ENCODE results near the gene PIK3IP1.

PIK3IP1 gene

DNA sequence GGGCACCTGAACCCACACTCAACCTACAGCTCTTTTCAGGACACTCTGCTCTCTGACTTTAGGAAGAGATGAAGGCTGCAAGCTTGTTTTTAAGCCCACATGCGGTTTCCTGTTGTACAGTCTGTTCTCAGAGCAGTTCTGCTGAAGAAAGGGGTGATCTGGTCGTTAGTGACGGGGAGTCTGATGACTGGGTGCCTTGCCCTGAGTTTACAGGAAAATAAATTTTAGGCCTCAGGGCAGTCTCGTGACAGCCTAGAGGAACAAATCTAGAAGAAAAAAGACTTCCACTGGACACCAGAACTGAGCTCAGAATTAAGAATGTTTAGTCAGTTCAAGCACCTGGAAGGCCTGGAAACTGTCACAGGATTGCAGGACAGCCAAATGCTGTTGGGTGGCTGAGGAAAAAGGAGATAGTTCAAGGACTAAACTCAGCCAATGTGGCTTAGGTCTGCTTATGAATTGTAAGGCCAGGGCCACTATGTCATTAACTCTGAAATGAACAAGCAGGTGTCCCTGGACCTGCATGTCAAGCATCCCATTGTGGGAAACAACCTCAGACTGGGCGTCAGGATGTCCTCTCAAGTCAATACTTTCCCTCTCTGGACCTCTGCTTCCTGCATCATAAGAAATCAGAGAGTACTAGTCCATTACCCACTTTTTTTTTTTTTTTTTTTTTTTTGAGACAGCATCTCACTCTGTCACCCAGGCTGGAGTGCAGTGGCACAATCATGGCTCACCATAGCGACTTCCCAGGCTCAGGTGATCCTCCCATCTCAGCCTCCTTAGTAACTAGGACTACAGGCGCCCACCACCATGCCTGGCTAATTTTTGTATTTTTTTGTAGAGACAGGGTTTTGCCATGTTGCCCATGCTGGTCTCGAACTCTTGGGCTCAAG lies 5.7 kb downstream of the PIK3IP1 start:
- Histone ChIP-seq H3K9ac (ENCODE audit: low read length) (no peak overlapping the region), H3K4me3 (ENCODE audit: low read depth in 1 of 2, low read length in 2 of 2) (no peak overlapping the region), H3K27me3 (ENCODE audit: control insufficient read depth in 1 of 2, insufficient read depth in 2 of 2, low read length in 2 of 2) (no peaks in the 10 kb centered on the region), H3K36me3 (ENCODE audit: insufficient read depth, low read length) (peaks cover 62% of the 10 kb centered on the region), H3K9me3 (ENCODE audit: low read length) (no peaks in the 10 kb centered on the region), H3K27ac (ENCODE audit: low read depth, low read length) (peak overlapping the region; percentile 1), H3K4me1 (ENCODE audit: insufficient read depth, low read length) (peaks cover 31% of the 10 kb centered on the region)

DNA sequence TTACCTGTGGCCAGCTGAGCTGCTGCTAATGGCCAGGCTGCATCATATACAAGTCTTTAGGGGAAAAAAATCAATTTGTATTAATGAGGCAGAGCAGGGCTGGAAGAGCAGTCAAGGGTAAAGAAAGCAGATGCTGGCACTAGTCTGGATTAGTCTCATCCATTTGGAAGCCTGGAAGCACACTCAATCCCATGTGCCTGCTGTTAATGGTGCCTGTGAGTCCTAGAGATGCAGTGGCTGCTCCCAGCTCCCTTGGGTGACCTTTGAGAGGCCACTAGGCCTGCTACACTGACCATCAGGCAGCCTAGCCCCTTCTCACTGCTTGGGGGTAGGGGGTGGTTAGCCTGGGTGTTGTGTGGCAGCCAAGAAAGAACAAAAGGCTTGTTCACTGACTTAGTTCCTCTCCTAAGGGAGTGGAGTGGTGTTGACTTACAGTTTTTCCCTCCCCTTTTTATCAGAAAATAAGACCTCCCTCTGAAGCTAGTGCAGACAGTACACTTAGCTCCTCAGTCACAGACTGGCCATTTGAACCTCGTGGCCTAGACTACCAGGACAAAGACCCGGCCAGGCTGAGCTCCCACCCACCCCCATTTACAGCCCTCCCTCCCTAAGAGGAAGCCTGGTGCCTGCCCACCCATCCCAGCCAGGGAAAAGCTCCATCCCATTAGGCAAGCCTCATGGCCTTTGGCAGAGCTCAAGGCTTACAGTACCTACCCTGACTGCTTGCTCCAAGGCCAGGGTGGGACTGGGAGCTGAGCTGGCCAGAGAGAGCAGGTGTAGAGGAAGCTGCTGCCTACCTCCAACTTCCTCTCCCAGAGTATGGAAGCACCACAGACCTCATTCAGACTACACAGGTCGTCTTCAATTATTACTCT lies 7.8 kb downstream of the PIK3IP1 start:
- H3K36me3 ChIP-seq (ENCODE audit: insufficient read depth, low read length): peaks cover 74% of the 10 kb centered on the region
- H3K4me3 ChIP-seq (ENCODE audit: low read depth in 1 of 2, low read length in 2 of 2): no peak overlapping the region
- H3K4me1 ChIP-seq (ENCODE audit: insufficient read depth, low read length): peaks cover 26% of the 10 kb centered on the region
- no peaks in the 10 kb centered on the region for H3K27me3 ChIP-seq (ENCODE audit: control insufficient read depth in 1 of 2, insufficient read depth in 2 of 2, low read length in 2 of 2)
- no peak overlapping the region for H3K27ac ChIP-seq (ENCODE audit: low read depth, low read length)
- H3K9me3 ChIP-seq (ENCODE audit: low read length): no peaks in the 10 kb centered on the region
- H3K9ac ChIP-seq (ENCODE audit: low read length): no peak overlapping the region

DNA sequence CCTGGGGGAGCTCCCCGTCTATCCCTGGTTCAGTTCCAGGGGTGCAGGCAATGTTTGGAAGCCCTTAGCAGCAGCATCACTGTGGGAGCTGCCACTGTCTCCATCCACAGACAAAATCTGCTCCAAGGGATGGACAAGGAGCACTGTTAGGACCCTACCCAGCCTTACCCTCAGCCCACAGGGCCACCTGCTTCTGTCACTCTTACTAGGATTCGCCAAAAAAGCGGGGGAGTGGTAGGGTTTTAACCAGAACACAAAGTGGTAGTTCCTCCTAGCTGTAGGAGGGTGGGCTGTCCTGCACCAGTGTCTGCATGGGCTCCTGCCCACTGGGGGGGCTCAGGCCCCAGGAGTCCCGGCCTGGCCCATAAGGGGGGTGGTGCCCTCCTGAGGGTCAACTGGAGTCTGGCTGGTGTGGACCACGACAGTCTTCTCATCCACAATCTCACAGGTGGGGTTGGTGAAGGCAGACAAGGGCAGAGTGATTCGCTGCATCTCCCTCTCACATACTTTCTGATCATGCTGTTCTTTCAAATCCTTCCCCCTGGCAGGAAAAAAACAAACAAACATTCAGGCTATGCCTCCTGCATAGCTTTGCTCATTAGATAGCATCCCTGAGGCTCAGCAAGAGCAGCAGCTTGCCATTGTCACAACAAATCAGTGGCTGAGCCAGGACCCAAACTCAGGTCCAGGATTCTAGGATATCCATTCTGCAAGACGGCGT lies 9.4 kb downstream of the PIK3IP1 start:
- no peak overlapping the region for H3K27ac ChIP-seq (ENCODE audit: low read depth, low read length)
- H3K9me3 ChIP-seq (ENCODE audit: low read length): no peaks in the 10 kb centered on the region
- H3K9ac ChIP-seq (ENCODE audit: low read length): no peak overlapping the region
- no peaks in the 10 kb centered on the region for H3K27me3 ChIP-seq (ENCODE audit: control insufficient read depth in 1 of 2, insufficient read depth in 2 of 2, low read length in 2 of 2)
- no peak overlapping the region for H3K4me3 ChIP-seq (ENCODE audit: low read depth in 1 of 2, low read length in 2 of 2)
- peaks cover 68% of the 10 kb centered on the region for H3K36me3 ChIP-seq (ENCODE audit: insufficient read depth, low read length)
- H3K4me1 ChIP-seq (ENCODE audit: insufficient read depth, low read length): peaks cover 13% of the 10 kb centered on the region

GRCh38 chr22:31281733-31282132 lies 10.6 kb downstream of the PIK3IP1 start:
- no peak overlapping the region for H3K9ac ChIP-seq (ENCODE audit: low read length)
- H3K9me3 ChIP-seq (ENCODE audit: low read length): no peaks in the 10 kb centered on the region
- H3K36me3 ChIP-seq (ENCODE audit: insufficient read depth, low read length): peaks cover 63% of the 10 kb centered on the region
- H3K4me1 ChIP-seq (ENCODE audit: insufficient read depth, low read length): peaks cover 7% of the 10 kb centered on the region
- no peak overlapping the region for H3K4me3 ChIP-seq (ENCODE audit: low read depth in 1 of 2, low read length in 2 of 2)
- H3K27me3 ChIP-seq (ENCODE audit: control insufficient read depth in 1 of 2, insufficient read depth in 2 of 2, low read length in 2 of 2): no peaks in the 10 kb centered on the region
- H3K27ac ChIP-seq (ENCODE audit: low read depth, low read length): no peak overlapping the region

DNA sequence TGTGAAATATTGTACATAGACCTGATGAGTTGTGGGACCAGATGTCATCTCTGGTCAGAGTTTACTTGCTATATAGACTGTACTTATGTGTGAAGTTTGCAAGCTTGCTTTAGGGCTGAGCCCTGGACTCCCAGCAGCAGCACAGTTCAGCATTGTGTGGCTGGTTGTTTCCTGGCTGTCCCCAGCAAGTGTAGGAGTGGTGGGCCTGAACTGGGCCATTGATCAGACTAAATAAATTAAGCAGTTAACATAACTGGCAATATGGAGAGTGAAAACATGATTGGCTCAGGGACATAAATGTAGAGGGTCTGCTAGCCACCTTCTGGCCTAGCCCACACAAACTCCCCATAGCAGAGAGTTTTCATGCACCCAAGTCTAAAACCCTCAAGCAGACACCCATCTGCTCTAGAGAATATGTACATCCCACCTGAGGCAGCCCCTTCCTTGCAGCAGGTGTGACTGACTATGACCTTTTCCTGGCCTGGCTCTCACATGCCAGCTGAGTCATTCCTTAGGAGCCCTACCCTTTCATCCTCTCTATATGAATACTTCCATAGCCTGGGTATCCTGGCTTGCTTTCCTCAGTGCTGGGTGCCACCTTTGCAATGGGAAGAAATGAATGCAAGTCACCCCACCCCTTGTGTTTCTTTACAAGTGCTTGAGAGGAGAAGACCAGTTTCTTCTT lies 12.3 kb downstream of the PIK3IP1 start:
- Histone ChIP-seq H3K9me3 (ENCODE audit: low read length) (no peaks in the 10 kb centered on the region), H3K27ac (ENCODE audit: low read depth, low read length) (no peak overlapping the region), H3K36me3 (ENCODE audit: insufficient read depth, low read length) (peaks cover 60% of the 10 kb centered on the region), H3K9ac (ENCODE audit: low read length) (no peak overlapping the region), H3K27me3 (ENCODE audit: control insufficient read depth in 1 of 2, insufficient read depth in 2 of 2, low read length in 2 of 2) (no peaks in the 10 kb centered on the region), H3K4me3 (ENCODE audit: low read depth in 1 of 2, low read length in 2 of 2) (no peak overlapping the region), H3K4me1 (ENCODE audit: insufficient read depth, low read length) (no peaks in the 10 kb centered on the region)

DNA sequence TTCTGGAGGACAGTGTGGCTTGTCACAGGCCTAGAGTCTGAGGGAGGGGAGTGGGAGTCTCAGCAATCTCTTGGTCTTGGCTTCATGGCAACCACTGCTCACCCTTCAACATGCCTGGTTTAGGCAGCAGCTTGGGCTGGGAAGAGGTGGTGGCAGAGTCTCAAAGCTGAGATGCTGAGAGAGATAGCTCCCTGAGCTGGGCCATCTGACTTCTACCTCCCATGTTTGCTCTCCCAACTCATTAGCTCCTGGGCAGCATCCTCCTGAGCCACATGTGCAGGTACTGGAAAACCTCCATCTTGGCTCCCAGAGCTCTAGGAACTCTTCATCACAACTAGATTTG lies 13.0 kb downstream of the PIK3IP1 start:
- H3K27me3 ChIP-seq (ENCODE audit: control insufficient read depth in 1 of 2, insufficient read depth in 2 of 2, low read length in 2 of 2): no peaks in the 10 kb centered on the region
- H3K9ac ChIP-seq (ENCODE audit: low read length): no peak overlapping the region
- no peak overlapping the region for H3K4me3 ChIP-seq (ENCODE audit: low read depth in 1 of 2, low read length in 2 of 2)
- no peaks in the 10 kb centered on the region for H3K9me3 ChIP-seq (ENCODE audit: low read length)
- no peak overlapping the region for H3K27ac ChIP-seq (ENCODE audit: low read depth, low read length)
- H3K36me3 ChIP-seq (ENCODE audit: insufficient read depth, low read length): peaks cover 57% of the 10 kb centered on the region
- H3K4me1 ChIP-seq (ENCODE audit: insufficient read depth, low read length): no peaks in the 10 kb centered on the region

DNA sequence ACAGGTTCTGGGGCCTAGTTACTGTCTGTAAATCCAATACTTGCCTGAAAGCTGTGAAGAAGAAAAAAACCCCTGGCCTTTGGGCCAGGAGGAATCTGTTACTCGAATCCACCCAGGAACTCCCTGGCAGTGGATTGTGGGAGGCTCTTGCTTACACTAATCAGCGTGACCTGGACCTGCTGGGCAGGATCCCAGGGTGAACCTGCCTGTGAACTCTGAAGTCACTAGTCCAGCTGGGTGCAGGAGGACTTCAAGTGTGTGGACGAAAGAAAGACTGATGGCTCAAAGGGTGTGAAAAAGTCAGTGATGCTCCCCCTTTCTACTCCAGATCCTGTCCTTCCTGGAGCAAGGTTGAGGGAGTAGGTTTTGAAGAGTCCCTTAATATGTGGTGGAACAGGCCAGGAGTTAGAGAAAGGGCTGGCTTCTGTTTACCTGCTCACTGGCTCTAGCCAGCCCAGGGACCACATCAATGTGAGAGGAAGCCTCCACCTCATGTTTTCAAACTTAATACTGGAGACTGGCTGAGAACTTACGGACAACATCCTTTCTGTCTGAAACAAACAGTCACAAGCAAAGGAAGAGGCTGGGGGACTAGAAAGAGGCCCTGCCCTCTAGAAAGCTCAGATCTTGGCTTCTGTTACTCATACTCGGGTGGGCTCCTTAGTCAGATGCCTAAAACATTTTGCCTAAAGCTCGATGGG lies 13.5 kb downstream of the PIK3IP1 start:
- Histone ChIP-seq H3K4me3 (ENCODE audit: low read depth in 1 of 2, low read length in 2 of 2) (no peak overlapping the region), H3K9me3 (ENCODE audit: low read length) (no peaks in the 10 kb centered on the region), H3K27ac (ENCODE audit: low read depth, low read length) (no peak overlapping the region), H3K27me3 (ENCODE audit: control insufficient read depth in 1 of 2, insufficient read depth in 2 of 2, low read length in 2 of 2) (no peaks in the 10 kb centered on the region), H3K4me1 (ENCODE audit: insufficient read depth, low read length) (no peaks in the 10 kb centered on the region), H3K9ac (ENCODE audit: low read length) (no peak overlapping the region), H3K36me3 (ENCODE audit: insufficient read depth, low read length) (peaks cover 52% of the 10 kb centered on the region)

DNA sequence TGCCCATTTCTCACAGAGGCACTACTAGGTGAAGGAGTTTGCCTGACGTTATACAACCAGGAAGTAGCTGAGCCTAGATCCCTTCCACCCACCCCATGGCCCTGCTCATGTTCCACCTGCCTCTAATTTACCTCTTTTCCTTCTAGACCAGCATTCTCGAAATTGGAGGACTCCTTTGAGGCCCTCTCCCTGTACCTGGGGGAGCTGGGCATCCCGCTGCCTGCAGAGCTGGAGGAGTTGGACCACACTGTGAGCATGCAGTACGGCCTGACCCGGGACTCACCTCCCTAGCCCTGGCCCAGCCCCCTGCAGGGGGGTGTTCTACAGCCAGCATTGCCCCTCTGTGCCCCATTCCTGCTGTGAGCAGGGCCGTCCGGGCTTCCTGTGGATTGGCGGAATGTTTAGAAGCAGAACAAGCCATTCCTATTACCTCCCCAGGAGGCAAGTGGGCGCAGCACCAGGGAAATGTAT lies 14.1 kb downstream of the PIK3IP1 start:
- no peaks in the 10 kb centered on the region for H3K4me1 ChIP-seq (ENCODE audit: insufficient read depth, low read length)
- H3K4me3 ChIP-seq (ENCODE audit: low read depth in 1 of 2, low read length in 2 of 2): no peak overlapping the region
- H3K27ac ChIP-seq (ENCODE audit: low read depth, low read length): no peak overlapping the region
- H3K9ac ChIP-seq (ENCODE audit: low read length): no peak overlapping the region
- peaks cover 49% of the 10 kb centered on the region for H3K36me3 ChIP-seq (ENCODE audit: insufficient read depth, low read length)
- no peaks in the 10 kb centered on the region for H3K27me3 ChIP-seq (ENCODE audit: control insufficient read depth in 1 of 2, insufficient read depth in 2 of 2, low read length in 2 of 2)
- H3K9me3 ChIP-seq (ENCODE audit: low read length): no peaks in the 10 kb centered on the region

- H3K9me3 ChIP-seq (ENCODE audit: low read length): no peaks in the 10 kb centered on the region
- no peak overlapping the region for H3K9ac ChIP-seq (ENCODE audit: low read length)
- no peak overlapping the region for H3K4me3 ChIP-seq (ENCODE audit: low read depth in 1 of 2, low read length in 2 of 2)
- H3K4me1 ChIP-seq (ENCODE audit: insufficient read depth, low read length): no peaks in the 10 kb centered on the region
- H3K36me3 ChIP-seq (ENCODE audit: insufficient read depth, low read length): peaks cover 46% of the 10 kb centered on the region
- H3K27me3 ChIP-seq (ENCODE audit: control insufficient read depth in 1 of 2, insufficient read depth in 2 of 2, low read length in 2 of 2): no peaks in the 10 kb centered on the region
- H3K27ac ChIP-seq (ENCODE audit: low read depth, low read length): no peak overlapping the region
Observed at GRCh38 chr22:31277741-31278140, 14.5 kb downstream of the PIK3IP1 start.

- no peaks in the 10 kb centered on the region for H3K9me3 ChIP-seq (ENCODE audit: low read length)
- H3K9ac ChIP-seq (ENCODE audit: low read length): no peak overlapping the region
- peaks cover 41% of the 10 kb centered on the region for H3K36me3 ChIP-seq (ENCODE audit: insufficient read depth, low read length)
- no peaks in the 10 kb centered on the region for H3K4me1 ChIP-seq (ENCODE audit: insufficient read depth, low read length)
- no peaks in the 10 kb centered on the region for H3K27me3 ChIP-seq (ENCODE audit: control insufficient read depth in 1 of 2, insufficient read depth in 2 of 2, low read length in 2 of 2)
- H3K27ac ChIP-seq (ENCODE audit: low read depth, low read length): no peak overlapping the region
- H3K4me3 ChIP-seq (ENCODE audit: low read depth in 1 of 2, low read length in 2 of 2): no peak overlapping the region
Observed at GRCh38 chr22:31276426-31277167, 15.7 kb downstream of the PIK3IP1 start.

All from muscle layer of colon (tissue), 2 donors.